PC-3 (cell line): ENCODE measurements around the gene CCDC187. TPM values are rescaled to one million over a fixed set of nuclear protein-coding genes. Genes with fewer than 3 reads are reported as not detected.

Experiments used
- ATAC-seq: fragments of 200-7000 bp; cut with Tn5 transposase; 2 replicates; pipeline ENCODE4 v1.9.1; 2020; ENCODE audit warnings: mild to moderate bottlenecking, moderate library complexity
- BruUV-seq: library from RNA; stranded (reverse); fragments of 400-500 nt; replicated peaks from 2 replicates; lab custom pipeline; 2021; lab: Mats Ljungman, UMichigan
- CTCF ChIA-PET: fragments of 300-600 bp; sonication (Branson Sonifier 250); formaldehyde crosslinking; loops from one replicate; lab custom pipeline; 2022; ENCODE audit warnings: antibody characterized with exemption; lab: Charles Lee
- POLR2A ChIA-PET: fragments of 300-600 bp; sonication (Branson Sonifier 250); formaldehyde crosslinking; loops from one replicate; lab custom pipeline; 2022; ENCODE audit warnings: antibody characterized with exemption; ENCODE audit not compliant: unreplicated experiment; lab: Charles Lee
- DNase-seq: peaks from one replicate; pipeline ENCODE4 v3.0.0-alpha.2; 2015
- H2AFZ ChIP-seq: fragments of 300-600 bp; sonication (generic); 2 replicates; pipeline ENCODE4 v1.6.0; 2016; ENCODE audit warnings: antibody characterized with exemption, low read length
- H3F3A ChIP-seq: fragments of 300-600 bp; sonication (generic); one replicate; pipeline ENCODE4 v1.6.0; 2017; ENCODE audit warnings: antibody characterized with exemption, low read length, control low read depth, mild to moderate bottlenecking; ENCODE audit not compliant: unreplicated experiment
- H3K27ac ChIP-seq: fragments of 300-600 bp; sonication (generic); 2 replicates; pipeline ENCODE4 v1.5.1; 2016; ENCODE audit warnings: mild to moderate bottlenecking, low read length
- H3K27me3 ChIP-seq: fragments of 300-600 bp; sonication (generic); 2 replicates; pipeline ENCODE4 v1.6.1; 2016; ENCODE audit warnings: low read length, mixed read lengths
- H3K36me3 ChIP-seq: fragments of 300-600 bp; sonication (generic); 2 replicates; pipeline ENCODE4 v1.6.1; 2016; ENCODE audit warnings: low read depth, mixed run types, low read length, mixed read lengths
- H3K4me1 ChIP-seq: fragments of 300-600 bp; sonication (generic); 2 replicates; pipeline ENCODE4 v1.5.1; 2016; ENCODE audit warnings: low read length; ENCODE audit not compliant: insufficient read depth
- H3K4me2 ChIP-seq: fragments of 300-600 bp; sonication (generic); 2 replicates; pipeline ENCODE4 v1.6.0; 2016; ENCODE audit warnings: low read length
- H3K4me3 ChIP-seq: fragments of 300-600 bp; sonication (generic); 2 replicates; pipeline ENCODE4 v1.5.1; 2016; ENCODE audit warnings: mild to moderate bottlenecking, low read length, mixed read lengths
- H3K79me2 ChIP-seq: fragments of 300-600 bp; sonication (generic); 2 replicates; pipeline ENCODE4 v1.6.1; 2017; ENCODE audit warnings: low read length, mixed read lengths
- H3K9ac ChIP-seq: fragments of 300-600 bp; sonication (generic); 2 replicates; pipeline ENCODE4 v1.6.0; 2016; ENCODE audit warnings: mild to moderate bottlenecking, low read length
- H3K9me2 ChIP-seq: fragments of 300-600 bp; sonication (generic); replicated peaks from 2 replicates; pipeline ENCODE4 v1.6.1; 2016; ENCODE audit warnings: mixed run types, low read length, mixed read lengths
- H3K9me3 ChIP-seq: fragments of 300-600 bp; sonication (generic); 2 replicates; pipeline ENCODE4 v1.6.1; 2016; ENCODE audit warnings: low read length, mixed read lengths
- H4K20me1 ChIP-seq: fragments of 300-600 bp; sonication (generic); 2 replicates; pipeline ENCODE4 v1.6.1; 2016; ENCODE audit warnings: low read length, mixed read lengths
- CTCF ChIP-seq: fragments of 300-600 bp; sonication (generic); conservative IDR thresholded peaks from 2 replicates; pipeline ENCODE4 v1.5.1; 2017; ENCODE audit warnings: antibody characterized with exemption, low read depth, mild to moderate bottlenecking, low read length
- EZH2 ChIP-seq: fragments of 300-600 bp; sonication (generic); IDR thresholded peaks from one replicate; pipeline ENCODE4 v1.6.1; 2017; ENCODE audit warnings: antibody characterized with exemption, mild to moderate bottlenecking, low read length; ENCODE audit not compliant: unreplicated experiment
- EZH2phosphoT487 ChIP-seq: fragments of 300-600 bp; sonication (generic); IDR thresholded peaks from 2 replicates; pipeline ENCODE4 v1.6.1; 2018; ENCODE audit warnings: mild to moderate bottlenecking, antibody characterized with exemption, low read length, borderline replicate concordance
- intact Hi-C: fragments of 100-400 bp; cut with micrococcal nuclease; formaldehyde crosslinking; loops from 2 replicates; pipeline ENCODE4 v1.9.0; 2023
- total RNA-seq: library from RNA; depleted of rRNA; stranded (reverse); fragments of >200 nt; gene quantifications from 2 replicates; pipeline ENCODE4 v1.2.3, GENCODE V29; 2014

Gene CCDC187
- total RNA-seq, 1 experiment from 2014 or later: 0.04 TPM

- ChIA-PET POLR2A (no interaction called here), CTCF (interaction anchor here (0.6 kb wide), 1 partner anchor 253 kb away, joined by 3 read pairs; no protein-coding TSS in a partner anchor)
- no peaks in the 10 kb centered on the region for H4K20me1 ChIP-seq
- no peaks in the 10 kb centered on the region for H3K9me3 ChIP-seq
- BruUV-seq: no TSS peak
- H3K9me2 ChIP-seq: no peaks in the 10 kb centered on the region
- no peak for ATAC-seq
- no peak overlapping the region for H3K4me3 ChIP-seq
- no peaks in the 10 kb centered on the region for H3K79me2 ChIP-seq
- H3F3A ChIP-seq: no peaks in the 10 kb centered on the region
- H2AFZ ChIP-seq: no peak overlapping the region
- H3K27me3 ChIP-seq: no peaks in the 10 kb centered on the region
- intact Hi-C loops: no loop called here
- no peak overlapping the region for H3K27ac ChIP-seq
- no peaks in the 10 kb centered on the region for H3K36me3 ChIP-seq
- TF ChIP-seq EZH2: no peak
- H3K9ac ChIP-seq: no peak overlapping the region
- no peak for DNase-seq
- H3K4me1 ChIP-seq: no peaks in the 10 kb centered on the region
- no peak overlapping the region for H3K4me2 ChIP-seq
Measured at GRCh38 chr9:136304456-136304855, 562 bp upstream of the CCDC187 start.

- H3K27me3 ChIP-seq: no peaks in the 10 kb centered on the region
- no peak overlapping the region for H3K4me3 ChIP-seq
- H3K79me2 ChIP-seq: no peaks in the 10 kb centered on the region
- BruUV-seq: no TSS peak
- H3K9me2 ChIP-seq: no peaks in the 10 kb centered on the region
- no peak overlapping the region for H2AFZ ChIP-seq
- ATAC-seq: no peak
- POLR2A ChIA-PET: no interaction called here
- H3K36me3 ChIP-seq: no peaks in the 10 kb centered on the region
- intact Hi-C loops: no loop called here
- H3K4me1 ChIP-seq: no peaks in the 10 kb centered on the region
- no peak overlapping the region for H3K9ac ChIP-seq
- no peak for TF ChIP-seq EZH2phosphoT487
- TF ChIP-seq CTCF: no peak
- no peak for TF ChIP-seq EZH2
- no peak for DNase-seq
- no peak overlapping the region for H3K4me2 ChIP-seq
- CTCF ChIA-PET: no interaction called here
- H3F3A ChIP-seq: no peaks in the 10 kb centered on the region
- no peak overlapping the region for H3K27ac ChIP-seq
- no peaks in the 10 kb centered on the region for H3K9me3 ChIP-seq
- no peaks in the 10 kb centered on the region for H4K20me1 ChIP-seq
Measured at GRCh38 chr9:136303066-136303824, 649 bp downstream of the CCDC187 start.

GRCh38 chr9:136302527-136302926, 1.4 kb downstream of the CCDC187 start:
- Histone ChIP-seq H4K20me1 (no peaks in the 10 kb centered on the region), H3K9me2 (no peaks in the 10 kb centered on the region), H3K9ac (no peak overlapping the region), H3K9me3 (no peaks in the 10 kb centered on the region), H3K4me3 (no peak overlapping the region), H3K4me1 (no peaks in the 10 kb centered on the region), H3K36me3 (no peaks in the 10 kb centered on the region), H3K27me3 (no peaks in the 10 kb centered on the region), H3F3A (no peaks in the 10 kb centered on the region), H3K27ac (no peak overlapping the region), H3K4me2 (no peak overlapping the region), H3K79me2 (no peaks in the 10 kb centered on the region), H2AFZ (no peak overlapping the region)
- intact Hi-C loops: no loop called here
- BruUV-seq: no TSS peak
- ATAC-seq (no peak), DNase-seq (no peak)
- CTCF ChIA-PET: no interaction called here
- no peak for TF ChIP-seq EZH2
- TF ChIP-seq EZH2phosphoT487: no peak
- no peak for TF ChIP-seq CTCF
- POLR2A ChIA-PET: no interaction called here
